ENCODE measurements around the gene SUPV3L1. TPM values are rescaled to one million over a fixed set of nuclear protein-coding genes. Genes with fewer than 3 reads are reported as not detected.

The SUPV3L1 gene
- total and polyA plus RNA-seq, 4 donors, result 14.1 to 21.7 (median 17.5) TPM

GRCh38 chr10:69242852-69243212 is 62.8 kb downstream of the SUPV3L1 start:
- no peak overlapping the region for H3K9ac ChIP-seq (ENCODE audit: low read depth in 1 of 2, low read length in 2 of 2)
- H3K9me3 ChIP-seq (ENCODE audit: control insufficient read depth in 4 of 4, low read length in 3 of 4), result no peaks in the 10 kb centered on the region
- DNase-seq (ENCODE audit: low spot score), result no peak
- H3K27ac ChIP-seq (ENCODE audit: low read depth in 1 of 2, low read length in 2 of 2), result no peak overlapping the region
- H3K4me1 ChIP-seq (ENCODE audit: control insufficient read depth in 4 of 4, insufficient read depth in 4 of 4, low read length in 3 of 4), result peaks cover 0 to 4% (median 0%) of the 10 kb centered on the region in 4 donors
- no peak for TF ChIP-seq SP1 (IDR thresholded peaks at IDR 0.05)
- no peak for TF ChIP-seq JUND (IDR thresholded peaks at IDR 0.05)
- TF ChIP-seq MAX (IDR thresholded peaks at IDR 0.05), result no peak
- no peak for TF ChIP-seq RXRA (IDR thresholded peaks at IDR 0.05)
- TF ChIP-seq GABPA (IDR thresholded peaks at IDR 0.05 in 1 of 2, conservative IDR thresholded peaks at IDR 0.05 in 1 of 2), result no peak
- TF ChIP-seq REST (IDR thresholded peaks at IDR 0.05), result no peak
- TF ChIP-seq NR2F2 (IDR thresholded peaks at IDR 0.05), result no peak
- H3K27me3 ChIP-seq (ENCODE audit: control insufficient read depth in 4 of 4, insufficient read depth in 4 of 4, low read length in 3 of 4), result no peaks in the 10 kb centered on the region
- 83% methylated on average over 5 of the region's 5 CpGs for WGBS
- H3K36me3 ChIP-seq (ENCODE audit: control insufficient read depth in 4 of 4, insufficient read depth in 3 of 4, low read depth in 1 of 4, low read length in 3 of 4), result no peaks in the 10 kb centered on the region
- H3K4me3 ChIP-seq (ENCODE audit: low read depth in 1 of 3, low read length in 3 of 3), result no peak overlapping the region

GRCh38 chr10:69243817-69244216 is 63.8 kb downstream of the SUPV3L1 start:
- H3K9me3 ChIP-seq (ENCODE audit: control insufficient read depth in 4 of 4, low read length in 3 of 4), result no peaks in the 10 kb centered on the region
- no peak overlapping the region for H3K27ac ChIP-seq (ENCODE audit: low read depth in 1 of 2, low read length in 2 of 2)
- no peak for TF ChIP-seq MAX (IDR thresholded peaks at IDR 0.05)
- TF ChIP-seq GABPA (IDR thresholded peaks at IDR 0.05 in 1 of 2, conservative IDR thresholded peaks at IDR 0.05 in 1 of 2), result no peak
- TF ChIP-seq REST (IDR thresholded peaks at IDR 0.05), result no peak
- TF ChIP-seq HNF4G (IDR thresholded peaks at IDR 0.05), result no peak
- H3K36me3 ChIP-seq (ENCODE audit: control insufficient read depth in 4 of 4, insufficient read depth in 3 of 4, low read depth in 1 of 4, low read length in 3 of 4), result no peaks in the 10 kb centered on the region
- DNase-seq (ENCODE audit: low spot score), result no peak
- H3K9ac ChIP-seq (ENCODE audit: low read depth in 1 of 2, low read length in 2 of 2), result no peak overlapping the region
- H3K4me3 ChIP-seq (ENCODE audit: low read depth in 1 of 3, low read length in 3 of 3), result no peak overlapping the region
- H3K4me1 ChIP-seq (ENCODE audit: control insufficient read depth in 4 of 4, insufficient read depth in 4 of 4, low read length in 3 of 4), result peaks cover 0 to 2% (median 0%) of the 10 kb centered on the region in 4 donors
- H3K27me3 ChIP-seq (ENCODE audit: control insufficient read depth in 4 of 4, insufficient read depth in 4 of 4, low read length in 3 of 4), result no peaks in the 10 kb centered on the region
- whole genome bisulfite sequencing, result 90% methylated on average over 10 of the region's 10 CpGs

GRCh38 chr10:69246036-69246435 is 66.0 kb downstream of the SUPV3L1 start:
- Histone ChIP-seq H3K4me3 (ENCODE audit: low read depth in 1 of 3, low read length in 3 of 3) (no peak overlapping the region), H3K4me1 (ENCODE audit: control insufficient read depth in 4 of 4, insufficient read depth in 4 of 4, low read length in 3 of 4) (no peaks in the 10 kb centered on the region), H3K27ac (ENCODE audit: low read depth in 1 of 2, low read length in 2 of 2) (no peak overlapping the region), H3K9me3 (ENCODE audit: control insufficient read depth in 4 of 4, low read length in 3 of 4) (no peaks in the 10 kb centered on the region), H3K36me3 (ENCODE audit: control insufficient read depth in 4 of 4, insufficient read depth in 3 of 4, low read depth in 1 of 4, low read length in 3 of 4) (no peaks in the 10 kb centered on the region), H3K9ac (ENCODE audit: low read depth in 1 of 2, low read length in 2 of 2) (no peak overlapping the region), H3K27me3 (ENCODE audit: control insufficient read depth in 4 of 4, insufficient read depth in 4 of 4, low read length in 3 of 4) (no peaks in the 10 kb centered on the region)
- TF ChIP-seq HNF4G (IDR thresholded peaks at IDR 0.05) (no peak), MAX (IDR thresholded peaks at IDR 0.05) (no peak), YY1 (IDR thresholded peaks at IDR 0.05) (no peak), JUND (IDR thresholded peaks at IDR 0.05) (no peak), RXRA (IDR thresholded peaks at IDR 0.05) (no peak), EGR1 (IDR thresholded peaks at IDR 0.05; ENCODE audit: low read depth in 2 of 2) (no peak), NR2F2 (IDR thresholded peaks at IDR 0.05) (no peak), ZBTB33 (IDR thresholded peaks at IDR 0.05) (no peak), ATF3 (IDR thresholded peaks at IDR 0.05) (no peak), RAD21 (IDR thresholded peaks at IDR 0.05) (no peak), FOXA2 (IDR thresholded peaks at IDR 0.05) (no peak), TAF1 (conservative IDR thresholded peaks at IDR 0.05) (no peak), GABPA (IDR thresholded peaks at IDR 0.05 in 1 of 2, conservative IDR thresholded peaks at IDR 0.05 in 1 of 2) (no peak), SP1 (IDR thresholded peaks at IDR 0.05) (no peak)
- DNase-seq (ENCODE audit: low spot score), result no peak
- WGBS, result 95% methylated on average over 5 of the region's 5 CpGs
